Measurements from ENCODE around the gene NTMT2.
"Not testable (repeated sequence)": the region's sequence is repeated elsewhere in the genome, so short reads cannot be mapped to it uniquely, and the experiment has no call there.

NTMT2 gene

DNA sequence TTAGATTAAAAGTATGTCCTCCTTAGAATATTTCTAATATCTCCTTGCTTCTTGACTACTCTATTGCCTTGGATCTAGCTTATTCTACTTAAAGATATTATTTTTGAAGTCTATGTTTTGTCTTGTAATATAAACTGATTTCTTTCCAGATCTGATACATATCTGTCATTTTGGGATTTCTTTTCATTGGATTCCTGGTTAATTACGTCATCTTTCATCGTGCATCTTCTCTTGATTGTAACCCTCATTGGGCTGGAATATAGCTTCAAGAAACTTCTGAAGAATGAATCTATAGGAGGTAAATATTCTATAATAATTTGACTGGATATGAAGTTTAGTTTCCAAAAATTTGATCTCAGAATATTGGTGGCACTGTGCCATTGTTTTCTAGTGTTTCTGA lies 12.1 kb downstream of the NTMT2 start:
- DNase-seq (ENCODE audit: low spot score), result no peak

DNA sequence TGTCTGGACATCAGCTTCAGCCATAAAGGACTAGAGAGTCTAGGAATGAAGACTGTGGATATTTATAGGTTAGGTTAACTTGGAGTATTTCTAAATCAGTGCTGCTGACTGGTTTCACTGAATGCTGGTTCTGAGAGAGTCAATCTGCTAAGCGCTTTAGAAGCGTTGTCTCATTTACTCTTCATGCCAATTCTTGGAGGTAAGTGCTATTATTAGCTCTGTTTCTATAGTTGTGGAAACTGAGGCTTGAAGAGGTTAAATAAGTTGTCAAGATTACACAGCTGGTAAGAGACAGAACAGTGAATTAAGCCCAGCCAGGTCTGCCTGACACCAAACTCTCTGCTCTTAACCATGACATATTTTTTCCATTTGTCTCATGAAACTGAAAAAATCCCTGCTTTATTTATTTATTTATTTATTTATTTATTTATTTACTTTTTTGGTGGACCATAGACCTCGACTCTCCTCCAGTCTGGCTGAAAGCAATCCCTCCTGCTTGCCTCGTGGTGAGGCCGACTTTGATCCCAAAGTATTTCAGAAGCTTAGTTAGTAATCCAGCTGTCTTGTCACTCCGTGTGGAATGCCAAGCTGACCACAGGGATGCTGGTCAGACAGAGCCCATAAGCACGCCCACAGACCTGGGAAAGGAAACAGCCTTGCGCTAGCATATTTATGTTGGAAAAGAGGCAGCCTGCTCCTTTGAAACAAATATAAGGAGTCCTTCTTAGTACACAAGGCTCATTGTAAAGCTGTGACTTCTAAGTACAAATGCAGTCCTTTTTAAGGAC lies 16.9 kb downstream of the NTMT2 start:
- no peak for DNase-seq (ENCODE audit: low spot score)

DNA sequence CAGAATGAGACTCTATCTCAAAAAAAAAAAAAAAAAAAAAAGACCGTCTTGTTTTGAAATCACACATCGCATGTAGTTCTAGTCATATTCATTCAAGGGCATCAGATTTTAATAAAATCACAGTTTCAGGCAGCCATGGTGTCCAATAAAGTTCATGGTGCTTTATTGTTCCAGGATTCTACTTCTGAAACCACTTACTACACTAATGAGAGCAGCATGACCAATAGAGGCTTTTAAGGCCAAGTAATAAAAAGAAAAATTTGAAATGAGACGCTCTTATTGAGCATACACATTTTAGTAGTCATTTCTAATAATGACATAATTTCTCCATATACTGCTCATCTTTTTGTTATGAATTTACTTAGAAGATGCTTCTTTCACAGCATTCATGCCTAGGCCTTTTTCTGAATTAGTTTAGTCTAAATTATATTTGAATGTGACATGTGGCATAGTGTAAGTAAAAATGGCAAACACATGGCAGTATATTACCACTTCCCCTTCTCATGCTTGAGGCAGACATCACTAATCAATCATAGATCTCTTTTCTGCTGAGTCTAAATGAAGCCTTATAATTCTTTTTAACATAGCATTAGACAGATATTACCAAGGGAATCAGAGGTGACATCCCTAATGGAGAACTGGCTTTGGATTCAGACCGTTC lies 18.5 kb downstream of the NTMT2 start:
- no peak for DNase-seq (ENCODE audit: low spot score)

DNA sequence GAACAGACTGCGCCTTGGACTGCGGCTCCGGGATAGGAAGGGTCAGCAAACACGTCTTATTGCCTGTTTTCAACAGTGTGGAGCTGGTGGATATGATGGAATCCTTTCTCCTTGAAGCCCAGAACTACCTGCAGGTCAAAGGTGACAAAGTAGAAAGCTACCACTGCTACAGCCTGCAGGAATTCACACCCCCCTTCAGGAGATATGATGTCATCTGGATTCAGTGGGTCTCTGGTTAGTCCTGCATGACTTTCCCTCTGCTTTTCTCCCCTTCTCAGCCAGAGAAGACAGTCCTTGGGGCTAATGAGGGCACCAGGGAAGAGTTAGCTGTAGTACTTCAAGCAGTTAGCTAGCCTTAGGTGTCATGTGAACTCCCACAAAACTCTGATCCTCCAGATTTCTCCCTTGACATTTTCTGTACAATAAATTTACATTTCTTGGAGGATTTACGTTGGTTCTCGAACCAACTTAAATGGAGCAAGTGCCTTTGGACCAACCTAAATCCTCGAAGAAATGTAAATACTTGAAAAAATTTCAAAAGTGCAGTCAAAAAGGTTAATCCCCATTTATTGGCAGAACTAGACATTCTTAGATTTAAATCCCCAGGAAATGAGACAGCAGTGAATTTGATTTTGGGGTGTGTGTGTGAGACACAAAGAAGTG lies 20.9 kb downstream of the NTMT2 start:
- no peak for DNase-seq (ENCODE audit: low spot score)

DNA sequence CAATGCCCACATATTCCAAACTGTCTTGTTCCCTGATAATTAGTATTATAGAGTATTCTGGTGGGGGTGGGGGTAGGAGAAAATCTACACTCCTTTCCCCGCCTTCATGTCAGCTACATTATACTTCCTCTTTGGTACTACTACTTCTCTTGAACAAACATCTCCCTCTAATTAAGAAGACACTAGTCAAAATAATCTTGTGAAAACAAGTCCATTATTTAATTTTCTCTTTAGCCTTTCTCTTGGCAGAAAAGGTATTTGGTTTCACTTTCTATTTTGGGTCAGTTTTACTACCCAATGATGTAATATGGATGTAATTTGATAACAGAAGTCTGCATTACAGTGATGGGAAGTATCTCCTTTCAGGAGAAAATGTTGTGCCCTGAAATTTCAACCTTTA lies 22.5 kb downstream of the NTMT2 start:
- DNase-seq (ENCODE audit: low spot score), result no peak

DNA sequence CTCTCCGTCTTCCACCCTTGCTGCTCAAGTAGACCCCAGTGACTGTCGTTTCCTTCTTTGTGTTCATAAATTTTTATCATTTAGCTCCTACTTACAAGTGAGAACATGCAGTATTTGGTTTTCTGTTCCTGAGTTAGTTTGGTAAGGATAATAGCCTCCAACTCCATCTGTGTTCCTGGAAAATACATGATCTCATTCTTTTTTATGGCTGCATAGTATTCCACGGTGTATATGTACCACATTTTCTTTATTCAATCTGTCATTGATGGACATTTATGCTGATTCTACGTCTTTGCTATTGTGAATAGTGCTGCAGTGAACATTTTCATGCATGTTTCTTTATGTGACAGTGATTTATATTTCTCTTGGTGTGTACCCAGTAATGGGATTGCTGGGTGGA lies 24.8 kb downstream of the NTMT2 start:
- not testable (repeated sequence) for DNase-seq (ENCODE audit: low spot score)

DNA sequence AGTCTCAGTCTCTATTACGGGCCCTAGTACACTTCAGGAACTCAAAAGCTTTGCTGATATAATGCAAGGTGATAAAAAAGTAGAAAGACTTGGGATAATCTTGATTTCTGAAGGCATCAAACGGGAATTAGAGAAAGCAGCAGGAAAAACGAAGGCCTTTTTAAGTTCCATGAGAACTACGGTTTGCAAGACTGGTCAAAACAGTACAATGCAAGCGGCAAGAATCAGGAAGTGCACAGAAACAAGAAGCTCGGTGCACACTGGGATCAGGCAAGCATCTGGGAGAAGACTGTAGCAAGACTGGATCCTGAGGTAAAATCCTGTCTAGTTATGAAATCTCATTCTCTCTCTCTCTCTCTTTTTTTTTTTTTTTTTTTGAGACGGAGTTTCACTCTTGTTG lies 28.6 kb downstream of the NTMT2 start:
- no peak for DNase-seq (ENCODE audit: low spot score)

DNA sequence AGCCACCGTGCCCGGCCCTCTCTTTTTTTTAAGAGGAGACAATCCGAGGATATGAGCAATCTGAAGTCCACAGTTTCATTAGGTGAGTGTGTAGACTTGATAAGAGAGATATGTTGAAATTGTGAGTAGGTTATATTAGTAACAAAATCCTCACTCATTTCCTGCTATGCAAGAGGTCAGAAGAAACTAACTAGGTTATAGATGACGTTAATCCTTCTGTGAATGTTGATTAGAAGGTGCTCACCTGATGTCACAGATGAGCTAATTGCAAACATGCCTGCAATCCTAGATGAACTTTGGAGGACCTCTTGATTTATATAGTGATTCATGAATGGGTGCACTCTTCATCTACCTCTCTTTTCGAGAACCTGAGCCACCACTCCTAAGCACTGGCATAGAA lies 29.3 kb downstream of the NTMT2 start:
- DNase-seq (ENCODE audit: low spot score), result no peak

DNA sequence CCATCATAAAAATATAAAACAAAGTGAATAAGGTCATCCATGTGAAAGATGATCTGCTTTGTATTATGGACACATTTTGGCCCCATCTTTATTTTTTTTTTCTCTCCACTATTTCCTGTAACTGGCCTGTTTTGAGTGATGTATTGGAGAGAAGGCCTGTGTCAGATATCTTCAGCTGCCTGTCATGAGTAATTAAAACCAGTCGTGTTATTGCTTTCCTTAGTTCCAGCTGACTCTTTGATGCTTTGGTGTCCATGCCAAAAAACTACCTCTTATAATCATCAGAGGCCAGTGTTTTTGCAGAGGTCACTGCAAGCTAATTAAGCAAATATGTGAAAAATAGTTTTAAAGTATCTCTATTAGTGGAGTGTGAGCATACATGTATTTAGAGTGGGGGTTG lies 29.7 kb downstream of the NTMT2 start:
- DNase-seq (ENCODE audit: low spot score), result no peak

DNA sequence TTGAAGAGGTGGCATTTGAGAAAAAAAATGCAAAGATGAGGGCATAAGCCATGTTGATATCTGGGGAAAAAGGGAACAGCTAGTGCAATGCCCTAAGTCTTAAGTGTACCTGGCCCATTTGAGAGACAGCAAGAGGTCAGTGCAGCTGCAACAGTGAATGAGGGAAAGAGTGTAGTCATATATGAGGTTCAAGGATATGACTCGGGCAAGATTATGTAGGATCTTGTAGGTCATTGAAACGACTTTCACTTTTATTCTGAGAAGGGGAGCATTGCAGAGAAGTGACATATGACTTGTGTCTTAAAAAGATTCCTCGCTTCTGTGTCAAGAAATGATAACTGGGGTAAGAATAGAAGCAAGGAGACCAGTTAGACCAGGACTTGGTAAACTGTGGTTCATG lies 31.0 kb downstream of the NTMT2 start:
- DNase-seq (ENCODE audit: low spot score), result no peak

DNA sequence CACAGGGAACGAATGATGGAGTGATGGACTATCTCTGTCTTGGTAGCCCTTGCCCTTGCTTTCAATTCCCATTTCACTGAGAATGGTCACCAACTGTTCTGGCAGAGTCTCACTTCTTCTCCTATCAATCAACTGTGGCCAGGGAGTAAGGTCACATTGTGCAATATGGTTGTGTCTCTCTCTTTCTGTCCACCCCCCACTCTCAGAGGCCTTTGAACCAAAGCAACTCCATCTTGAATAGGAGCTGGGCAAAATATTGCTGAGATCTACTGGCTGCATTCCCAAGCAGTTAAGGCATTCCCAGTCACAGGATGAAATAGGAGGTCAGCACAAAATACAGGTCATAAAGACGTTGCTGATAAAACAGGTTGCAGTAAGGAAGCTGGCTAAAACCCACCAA lies 36.7 kb downstream of the NTMT2 start:
- no peak for DNase-seq (ENCODE audit: low spot score)

DNA sequence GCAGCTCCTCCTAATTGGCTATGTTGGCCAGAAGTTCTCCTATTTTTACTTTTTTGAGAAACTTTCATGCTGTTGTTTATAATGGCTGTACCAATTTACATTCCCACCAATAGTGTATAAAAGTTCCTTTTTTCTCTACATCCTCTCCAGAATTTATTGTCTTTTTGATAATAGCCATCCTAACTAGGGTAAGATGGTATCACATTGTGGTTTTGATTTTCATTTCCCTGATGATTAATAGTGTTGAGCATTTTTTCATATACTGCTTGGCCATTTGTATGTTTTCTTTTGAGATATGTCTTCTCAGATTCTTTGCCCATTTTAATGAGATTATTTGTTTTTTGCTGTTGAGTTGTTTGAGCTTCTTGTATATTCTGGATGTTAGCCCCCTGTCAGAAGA lies 46.8 kb downstream of the NTMT2 start:
- DNase-seq (ENCODE audit: low spot score), result no peak

DNA sequence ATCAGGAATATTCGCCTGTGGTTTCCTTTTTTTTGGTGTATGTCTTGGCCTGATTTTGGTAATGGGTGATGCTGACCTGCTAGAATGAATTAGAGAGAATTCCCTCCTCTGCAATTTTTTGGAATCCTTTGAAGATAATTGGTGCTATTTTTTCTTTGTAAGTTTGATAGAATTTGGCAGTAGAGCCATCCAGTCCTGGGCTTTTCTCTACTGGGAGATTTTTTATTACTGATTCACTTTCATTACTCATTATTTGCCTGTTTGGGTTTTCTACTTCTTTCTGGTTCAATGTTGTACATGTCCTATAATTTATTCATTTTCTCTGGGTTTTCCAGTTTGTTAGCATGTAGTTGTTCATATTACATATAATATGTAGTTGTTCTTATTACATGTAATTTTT lies 48.7 kb downstream of the NTMT2 start:
- DNase-seq (ENCODE audit: low spot score), result no peak

DNA sequence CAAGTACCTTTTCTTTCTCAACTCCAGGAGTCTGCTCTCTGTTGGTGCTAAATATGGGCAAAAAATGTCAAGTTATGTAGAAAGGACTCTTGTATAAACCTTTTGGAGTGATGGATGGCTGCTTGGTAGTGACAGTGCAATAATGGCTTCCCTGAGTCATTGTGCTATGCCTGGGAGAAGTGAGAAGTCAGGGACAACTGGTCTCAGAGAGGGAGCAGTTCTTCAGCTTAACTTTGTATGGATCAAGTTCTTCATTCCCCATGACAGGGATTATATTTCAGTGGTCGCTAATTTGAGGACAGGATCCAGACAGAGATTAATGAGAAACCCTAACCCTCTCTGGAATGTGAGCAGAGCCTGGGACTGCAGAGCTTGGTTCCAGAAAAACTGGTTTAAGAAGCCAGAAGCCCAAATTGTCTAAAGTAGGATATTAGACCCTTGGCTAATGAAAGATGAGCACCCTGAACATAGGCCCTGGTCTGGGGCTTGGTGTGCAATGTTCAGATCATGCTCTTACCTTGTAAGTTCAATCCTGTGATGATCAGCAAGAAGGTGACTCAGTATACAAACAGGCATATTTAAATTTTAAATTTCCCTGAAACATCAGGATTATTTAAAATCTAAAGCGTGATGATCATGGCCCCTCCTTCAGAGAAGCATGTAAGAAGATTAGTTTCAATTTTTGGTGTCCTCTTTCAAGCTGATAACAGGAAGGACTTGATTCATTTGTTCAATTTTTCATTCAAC lies 50.9 kb downstream of the NTMT2 start:
- DNase-seq (ENCODE audit: low spot score), result no peak

DNA sequence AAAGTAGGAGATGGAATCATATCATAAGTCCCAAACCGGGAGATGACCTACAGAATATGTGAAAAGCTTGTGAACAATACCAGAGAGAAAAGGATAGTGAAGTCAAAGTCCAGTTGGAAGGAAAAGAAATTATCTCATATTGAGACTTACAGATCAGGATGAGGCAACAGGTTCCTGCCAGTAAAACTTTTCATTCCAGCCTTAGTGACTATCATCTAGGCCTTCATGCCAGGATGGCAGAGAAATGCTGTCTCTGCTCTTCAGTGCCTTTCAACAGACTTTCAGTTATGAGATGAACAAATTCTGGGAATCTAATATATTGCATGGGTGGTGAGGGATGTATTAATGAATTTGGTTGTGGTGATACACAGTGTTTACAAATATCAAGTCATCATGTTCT lies 52.3 kb downstream of the NTMT2 start:
- no peak for DNase-seq (ENCODE audit: low spot score)

DNA sequence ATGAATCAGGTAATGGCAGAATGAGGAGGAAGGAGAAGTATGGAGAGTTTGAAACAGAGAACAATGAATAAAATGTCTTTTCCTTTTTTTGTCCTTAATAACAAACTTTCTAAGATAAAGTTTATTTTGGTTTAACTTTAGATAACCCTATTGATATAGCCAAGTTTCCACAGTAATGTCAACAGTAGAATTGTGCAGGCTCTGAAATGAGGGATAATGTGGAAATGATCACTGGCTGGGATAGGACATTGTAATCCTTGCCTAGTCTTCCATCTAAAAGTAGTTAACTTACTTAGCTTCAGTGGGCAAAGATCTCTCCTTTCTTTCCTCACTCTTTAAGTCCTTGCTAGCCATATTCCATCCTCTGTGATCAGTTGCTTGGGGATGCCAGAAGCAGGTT lies 52.8 kb downstream of the NTMT2 start:
- no peak for DNase-seq (ENCODE audit: low spot score)

DNA sequence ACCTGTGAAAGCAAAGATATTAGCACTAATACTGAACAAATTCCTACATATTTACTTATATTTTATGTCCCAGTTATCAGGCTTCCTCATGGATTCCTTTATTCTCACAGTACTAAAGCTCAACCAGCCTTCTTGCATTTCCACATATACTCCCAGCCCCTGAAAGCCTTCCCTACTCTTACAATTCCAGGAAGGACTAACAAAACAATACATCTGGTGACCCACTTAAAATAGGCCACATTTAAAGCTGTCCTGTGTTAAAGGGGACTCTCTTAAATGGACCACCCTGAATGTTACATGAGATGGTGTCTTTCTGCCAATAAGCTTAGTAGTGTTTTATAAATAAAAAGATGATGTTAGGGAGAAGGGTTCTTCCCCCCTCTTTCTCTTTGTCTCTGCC lies 54.4 kb downstream of the NTMT2 start:
- no peak for DNase-seq (ENCODE audit: low spot score)

DNA sequence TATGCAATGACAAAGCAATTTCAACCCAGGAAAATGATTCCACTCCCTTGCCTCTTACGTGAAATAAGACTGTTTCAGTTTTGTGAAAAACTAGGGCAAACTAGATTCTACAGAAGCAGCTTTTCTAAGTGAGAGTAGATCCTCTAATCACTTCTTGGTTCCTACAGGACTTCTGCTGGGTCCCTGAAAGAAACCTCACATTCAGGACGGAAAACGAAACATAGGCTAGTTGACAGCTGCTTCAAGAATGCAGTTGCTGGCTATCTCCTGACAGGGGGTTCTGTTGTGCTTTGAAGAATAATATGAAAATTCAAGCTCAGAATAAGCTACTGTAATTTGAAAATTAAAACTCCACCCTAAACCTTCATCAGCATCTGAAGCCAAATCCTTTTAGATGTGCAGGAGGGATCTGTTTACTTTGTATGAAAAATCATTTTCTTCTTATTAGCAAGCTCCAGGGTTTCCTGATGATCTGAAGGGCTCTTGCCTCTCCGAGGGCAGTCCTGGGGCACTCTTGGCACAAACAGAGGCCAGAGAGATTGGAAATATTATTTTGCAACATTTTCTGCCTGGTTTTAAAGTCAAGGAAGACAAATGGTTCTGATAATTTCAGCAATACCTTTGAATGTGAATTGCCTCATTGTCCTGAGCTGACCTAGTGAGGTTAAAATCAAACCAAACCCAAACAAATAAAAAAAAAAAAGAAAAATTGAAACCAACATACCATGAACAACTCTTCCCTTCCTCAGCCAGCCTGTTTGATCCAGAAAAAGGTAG lies 55.0 kb downstream of the NTMT2 start:
- DNase-seq (ENCODE audit: low spot score), result no peak

DNA sequence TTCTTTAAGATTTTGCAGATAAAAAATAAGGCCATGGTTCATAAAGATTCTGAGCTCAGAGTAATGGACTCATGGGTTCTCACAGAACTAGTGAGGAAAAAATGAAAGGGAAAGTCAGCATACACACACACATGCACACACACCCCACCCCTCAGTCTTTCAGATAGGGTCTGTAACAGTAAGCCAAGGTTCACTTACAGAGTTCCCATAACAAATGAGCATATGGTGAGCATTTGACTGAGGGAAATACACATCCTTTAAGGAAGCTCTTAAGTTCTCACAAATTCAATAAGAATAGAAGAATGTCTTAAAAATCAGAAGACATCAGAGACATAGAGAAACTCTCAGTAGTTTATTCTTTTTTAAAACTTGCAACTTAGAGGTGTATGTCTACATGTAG lies 57.9 kb downstream of the NTMT2 start:
- DNase-seq (ENCODE audit: low spot score), result no peak

DNA sequence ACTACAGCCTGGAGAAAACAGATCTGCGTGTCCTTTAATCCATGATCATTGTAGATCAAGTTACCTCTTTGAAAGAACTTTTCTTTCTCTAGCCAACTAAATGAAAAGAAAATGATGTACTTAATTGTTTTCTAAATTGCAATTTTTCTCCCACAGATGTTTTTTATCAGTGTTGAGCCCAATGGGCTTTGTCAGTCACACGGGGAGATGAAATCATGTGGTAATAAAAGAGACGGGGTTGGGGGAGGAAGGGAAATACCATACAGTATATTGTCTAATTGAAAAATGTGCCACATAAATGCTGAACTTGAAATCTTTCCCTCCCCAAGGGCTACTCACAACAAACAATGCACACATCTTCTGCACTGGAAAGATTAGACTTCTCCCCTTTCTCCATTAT lies 58.4 kb downstream of the NTMT2 start:
- DNase-seq (ENCODE audit: low spot score), result no peak

DNA sequence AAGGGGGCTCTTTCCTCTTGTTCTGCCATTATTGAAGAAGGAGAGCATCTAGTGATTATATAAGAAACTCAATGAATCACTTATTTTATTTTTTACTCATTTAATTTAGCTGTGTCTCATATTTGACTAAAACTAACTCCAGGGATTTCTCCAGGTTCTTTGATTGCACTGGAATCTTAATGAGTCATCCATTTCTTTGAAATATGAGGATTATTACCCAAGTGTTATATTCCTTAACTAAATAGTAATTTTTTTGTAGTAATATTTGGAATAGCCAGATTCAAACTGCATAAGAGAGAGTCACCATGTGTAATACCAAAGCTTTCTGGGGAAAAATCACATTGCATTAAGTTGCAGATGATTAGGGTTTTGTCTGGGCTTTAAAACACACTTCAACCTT lies 59.5 kb downstream of the NTMT2 start:
- DNase-seq (ENCODE audit: low spot score), result no peak

DNA sequence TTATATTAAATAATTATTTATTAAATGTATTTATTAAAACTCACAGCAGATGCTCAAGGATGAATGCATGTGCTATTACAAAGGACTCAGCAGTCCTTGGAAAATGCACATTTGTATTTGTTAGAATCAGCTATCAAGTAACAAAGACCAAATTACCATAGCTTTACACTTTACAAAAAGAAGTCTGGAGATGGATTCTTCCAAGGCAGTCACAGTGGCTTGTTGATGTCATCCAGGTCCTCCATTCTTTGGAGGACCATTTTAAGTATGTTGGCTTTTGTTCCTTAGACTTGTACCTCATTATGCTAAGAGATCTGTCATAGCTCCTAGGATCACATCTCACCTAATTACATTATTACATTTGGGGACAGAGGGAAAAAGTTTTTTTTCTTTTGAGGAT lies 63.4 kb downstream of the NTMT2 start:
- DNase-seq (ENCODE audit: low spot score), result no peak
